CD8-positive, alpha-beta memory T cell (primary cell): Measurements from ENCODE around the gene STK4. TPM values are rescaled to one million over a fixed set of nuclear protein-coding genes. Genes with fewer than 3 reads are reported as not detected.
"Not testable (repeated sequence)": the region's sequence is repeated elsewhere in the genome, so short reads cannot be mapped to it uniquely, and the experiment has no call there.

Experiments
- CTCF ChIA-PET: fragments of 350-600 bp; sonication (Branson Sonifier 250); formaldehyde crosslinking; loops from one replicate; lab custom pipeline; 2021; ENCODE audit warnings: antibody characterized with exemption; lab: Charles Lee
- POLR2A ChIA-PET: fragments of 350-600 bp; sonication (Branson Sonifier 250); formaldehyde crosslinking; loops from one replicate; lab custom pipeline; 2021; ENCODE audit warnings: antibody characterized with exemption; lab: Charles Lee
- DNase-seq, 5 donors: peaks; one replicate each; pipeline versions ENCODE4 v3.0.0 to v3.0.0-alpha.2; 2020 to 2022; ENCODE audit warnings: mixed read lengths in 1 of 5
- H3K27ac ChIP-seq: one replicate; pipeline ENCODE4 v1.7.0; 2013; ENCODE audit warnings: low read depth, mild to moderate bottlenecking, low read length, moderate library complexity
- H3K27me3 ChIP-seq: 2 replicates; pipeline ENCODE4 v1.7.0; 2013; ENCODE audit warnings: low read length, mild to moderate bottlenecking; ENCODE audit not compliant: insufficient read depth, poor library complexity, severe bottlenecking
- H3K36me3 ChIP-seq: 2 replicates; pipeline ENCODE4 v1.7.0; 2013; ENCODE audit warnings: mild to moderate bottlenecking, low read length, moderate library complexity; ENCODE audit not compliant: insufficient read depth
- H3K4me1 ChIP-seq: 2 replicates; pipeline ENCODE4 v1.7.0; 2013; ENCODE audit warnings: mild to moderate bottlenecking, low read length, moderate library complexity; ENCODE audit not compliant: insufficient read depth
- H3K4me3 ChIP-seq: 2 replicates; pipeline ENCODE4 v1.7.0; 2013; ENCODE audit warnings: mild to moderate bottlenecking, low read length
- H3K9me3 ChIP-seq: 2 replicates; pipeline ENCODE4 v1.7.0; 2013; ENCODE audit warnings: mild to moderate bottlenecking, low read length
- H3K27ac Mint-ChIP-seq, 8 donors: one replicate each; pipeline ENCODE4 v1.8.0; 2020 to 2021; ENCODE audit warnings: mixed read lengths in 8 of 8, mild to moderate bottlenecking in 6 of 8, inconsistent platforms in 3 of 8, moderate library complexity in 3 of 8
- H3K27me3 Mint-ChIP-seq, 2 donors: one replicate each; pipeline ENCODE4 v1.8.0; 2020 to 2021; ENCODE audit warnings: mixed read lengths in 2 of 2, mild to moderate bottlenecking in 1 of 2, moderate library complexity in 1 of 2
- H3K36me3 Mint-ChIP-seq, 3 donors: one replicate each; pipeline ENCODE4 v1.8.0; 2020 to 2021; ENCODE audit warnings: mixed read lengths in 3 of 3, inconsistent platforms in 1 of 3, mild to moderate bottlenecking in 1 of 3
- H3K4me1 Mint-ChIP-seq, 3 donors: one replicate each; pipeline ENCODE4 v1.8.0; 2020 to 2021; ENCODE audit warnings: mixed read lengths in 3 of 3, inconsistent platforms in 1 of 3, mild to moderate bottlenecking in 1 of 3
- H3K4me3 Mint-ChIP-seq, 7 donors: one replicate each; pipeline ENCODE4 v1.8.0; 2020 to 2021; ENCODE audit warnings: mixed read lengths in 7 of 7, mild to moderate bottlenecking in 6 of 7, moderate library complexity in 4 of 7, inconsistent platforms in 2 of 7
- H3K9me3 Mint-ChIP-seq, 5 donors: one replicate each; pipeline ENCODE4 v1.8.0; 2020 to 2022; ENCODE audit warnings: mixed read lengths in 5 of 5, mild to moderate bottlenecking in 3 of 5, moderate library complexity in 2 of 5, inconsistent platforms in 1 of 5
- polyA plus RNA-seq: library from polyadenylated mRNA; unstranded; fragments of 300-500 nt; fragmentation: Illumina TruSeq; gene quantifications from one replicate; pipeline ENCODE4 v1.2.3, GENCODE V29; 2021
- total RNA-seq, 2 experiments: library from RNA; stranded (reverse); gene quantifications; one replicate each; pipeline ENCODE4 v1.2.3, GENCODE V29; 2021

The STK4 gene
- total and polyA plus RNA-seq, 3 experiments from 2014 or later: 192 to 210 (median 200) TPM

GRCh38 chr20:45017857-45018256, 51.5 kb downstream of the STK4 start:
- Histone ChIP-seq H3K36me3 (peaks cover 49% of the 10 kb centered on the region), H3K27me3 (no peaks in the 10 kb centered on the region), H3K27ac (no peak overlapping the region), H3K4me3 (no peak overlapping the region), H3K9me3 (no peaks in the 10 kb centered on the region), H3K4me1 (peaks cover 33% of the 10 kb centered on the region)
- H3K27ac Mint-ChIP-seq: peak overlapping the region in 7 of 8 donors; percentile 1 to 81 (median 40)
- no peak overlapping the region for H3K4me3 Mint-ChIP-seq
- no peaks in the 10 kb centered on the region for H3K9me3 Mint-ChIP-seq
- H3K27me3 Mint-ChIP-seq: no peaks in the 10 kb centered on the region
- no peak for DNase-seq
- ChIA-PET CTCF (no interaction called here), POLR2A (no interaction called here)
- H3K36me3 Mint-ChIP-seq: peaks cover 3 to 85% (median 20%) of the 10 kb centered on the region in 3 donors
- peaks cover 68 to 89% (median 86%) of the 10 kb centered on the region in 3 donors for H3K4me1 Mint-ChIP-seq

DNA sequence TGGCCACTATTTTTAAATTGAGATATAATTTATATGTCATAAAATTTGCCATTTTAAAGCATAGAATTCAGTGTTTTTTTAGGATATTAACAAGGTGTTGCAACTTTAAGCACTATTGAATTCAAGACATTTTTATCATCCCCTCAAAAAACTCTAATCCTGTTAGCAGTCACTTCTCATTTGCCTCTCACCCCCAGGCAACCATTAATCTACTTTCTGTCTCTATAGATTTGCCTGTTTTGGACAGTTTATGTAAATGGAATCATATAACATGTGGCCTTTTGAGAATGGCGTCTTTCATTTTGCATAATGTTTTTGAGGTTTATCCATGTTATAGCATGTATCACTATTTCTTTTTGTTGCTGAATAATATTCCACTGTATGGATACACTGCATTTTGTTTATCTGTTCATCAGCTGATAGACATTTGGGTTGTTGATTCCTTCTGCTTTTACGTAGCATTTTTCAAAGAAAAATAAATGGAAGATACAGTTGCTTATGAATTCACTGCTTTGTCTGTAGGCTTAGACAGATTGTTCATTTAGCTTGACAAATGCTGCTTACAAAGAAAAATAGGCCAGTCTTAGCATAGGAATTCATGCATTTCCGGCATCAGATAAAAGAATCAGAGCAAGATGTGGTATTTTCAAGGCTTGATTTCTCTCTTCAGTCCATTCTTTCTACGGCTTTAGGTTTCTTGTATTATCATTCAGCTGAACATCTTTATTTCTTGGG, 52.9 kb downstream of the STK4 start:
- H3K27me3 Mint-ChIP-seq: no peaks in the 10 kb centered on the region
- DNase-seq: no peak
- H3K4me3 ChIP-seq: no peak overlapping the region
- CTCF ChIA-PET: interaction anchor here (0.7 to 1.9 kb wide), 4 partner anchors 8 to 77 kb away, joined by 3 to 7 read pairs (median 4); no protein-coding TSS in a partner anchor
- peaks cover 67 to 89% (median 85%) of the 10 kb centered on the region in 3 donors for H3K4me1 Mint-ChIP-seq
- H3K36me3 Mint-ChIP-seq: peaks cover 3 to 85% (median 22%) of the 10 kb centered on the region in 3 donors
- H3K9me3 ChIP-seq: no peaks in the 10 kb centered on the region
- no peak overlapping the region for H3K27ac ChIP-seq
- POLR2A ChIA-PET: interaction anchor here (1.0 kb wide), 1 partner anchor 544 kb away, joined by 3 read pairs; no protein-coding TSS in a partner anchor
- H3K36me3 ChIP-seq: peaks cover 49% of the 10 kb centered on the region
- no peak overlapping the region for H3K4me3 Mint-ChIP-seq
- no peaks in the 10 kb centered on the region for H3K27me3 ChIP-seq
- H3K9me3 Mint-ChIP-seq: no peaks in the 10 kb centered on the region
- peaks cover 31% of the 10 kb centered on the region for H3K4me1 ChIP-seq
- peak overlapping the region in 5 of 8 donors; percentile 3 to 84 (median 28) for H3K27ac Mint-ChIP-seq

DNA sequence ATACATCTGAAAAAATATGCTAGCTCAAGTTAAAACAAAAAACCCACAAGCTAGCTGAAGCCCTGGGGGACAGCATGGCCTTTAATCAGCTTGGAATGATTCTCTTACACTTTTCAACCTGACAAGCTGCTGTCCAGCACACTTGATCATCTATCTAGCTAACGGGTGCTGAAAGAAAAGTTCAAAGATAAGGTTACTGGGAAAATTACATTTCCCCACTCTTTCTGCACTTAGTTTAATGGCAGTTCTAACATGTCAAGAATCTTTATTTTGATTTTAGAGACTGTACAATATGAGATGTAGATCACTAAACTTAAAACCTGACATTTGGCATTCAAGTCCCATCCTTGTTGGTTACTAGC, 53.4 kb downstream of the STK4 start:
- peaks cover 33% of the 10 kb centered on the region for H3K4me1 ChIP-seq
- peaks cover 64 to 90% (median 86%) of the 10 kb centered on the region in 3 donors for H3K4me1 Mint-ChIP-seq

DNA sequence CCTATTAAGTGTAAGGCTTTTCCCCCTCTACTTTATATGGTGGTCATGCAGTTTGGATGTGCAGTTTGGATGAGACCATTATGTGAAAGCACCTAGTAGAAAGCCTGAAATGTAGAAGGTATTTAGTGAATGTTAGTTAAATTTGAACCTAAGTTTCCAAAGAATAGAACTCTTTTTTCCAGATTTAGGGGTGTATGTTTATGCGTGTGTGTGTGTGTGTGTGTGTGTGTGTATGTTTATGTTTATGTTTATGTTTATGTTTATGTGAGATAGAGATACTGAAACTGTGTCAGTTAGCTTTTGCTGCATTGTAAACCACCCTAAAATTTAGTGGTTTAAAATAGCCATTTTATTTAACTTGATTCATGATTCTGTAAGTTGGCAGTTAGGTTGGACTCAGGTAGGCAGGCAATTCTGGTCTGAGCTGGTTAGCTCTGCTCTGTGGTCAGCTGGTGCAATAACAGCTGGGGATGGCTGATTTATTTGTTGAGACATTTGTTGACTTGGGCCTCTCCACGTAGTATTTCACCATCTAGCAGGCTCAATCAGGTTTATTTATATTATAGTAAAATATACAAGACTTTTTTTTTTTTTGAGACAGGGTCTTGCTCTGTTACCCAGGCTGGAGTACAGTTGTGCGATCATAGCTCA, 54.0 kb downstream of the STK4 start:
- Histone ChIP-seq H3K4me1 (peaks cover 30% of the 10 kb centered on the region), H3K27me3 (no peaks in the 10 kb centered on the region), H3K27ac (no peak overlapping the region), H3K4me3 (no peak overlapping the region), H3K9me3 (no peaks in the 10 kb centered on the region), H3K36me3 (peaks cover 48% of the 10 kb centered on the region)
- no peak for DNase-seq
- peaks cover 62 to 90% (median 86%) of the 10 kb centered on the region in 3 donors for H3K4me1 Mint-ChIP-seq
- H3K27me3 Mint-ChIP-seq: no peaks in the 10 kb centered on the region
- POLR2A ChIA-PET: no interaction called here
- H3K9me3 Mint-ChIP-seq: no peaks in the 10 kb centered on the region
- CTCF ChIA-PET: interaction anchor here (0.7 to 1.9 kb wide), 4 partner anchors 9 to 76 kb away, joined by 3 to 7 read pairs (median 4); no protein-coding TSS in a partner anchor
- H3K4me3 Mint-ChIP-seq: peak overlapping the region in 1 of 7 donors; percentile 28
- H3K27ac Mint-ChIP-seq: peak overlapping the region; percentile 3 to 84 (median 62)
- H3K36me3 Mint-ChIP-seq: peaks cover 3 to 87% (median 20%) of the 10 kb centered on the region in 3 donors

More for the DNA sequence above, 53.4 kb downstream of the STK4 start:
- Histone ChIP-seq H3K36me3 (peaks cover 47% of the 10 kb centered on the region), H3K9me3 (no peaks in the 10 kb centered on the region), H3K4me3 (no peak overlapping the region), H3K27ac (no peak overlapping the region), H3K27me3 (no peaks in the 10 kb centered on the region)
- Mint-ChIP-seq H3K27ac (peak overlapping the region in 3 of 8 donors; percentile 3 to 84 (median 50)), H3K36me3 (peaks cover 3 to 87% (median 22%) of the 10 kb centered on the region in 3 donors), H3K4me3 (no peak overlapping the region), H3K9me3 (no peaks in the 10 kb centered on the region), H3K27me3 (no peaks in the 10 kb centered on the region)
- ChIA-PET CTCF (interaction anchor here (0.7 to 1.9 kb wide), 5 partner anchors 9 to 77 kb away, joined by 3 to 7 read pairs (median 3); no protein-coding TSS in a partner anchor), POLR2A (interaction anchor here (1.0 kb wide), 1 partner anchor 544 kb away, joined by 3 read pairs; no protein-coding TSS in a partner anchor)
- no peak for DNase-seq

DNA sequence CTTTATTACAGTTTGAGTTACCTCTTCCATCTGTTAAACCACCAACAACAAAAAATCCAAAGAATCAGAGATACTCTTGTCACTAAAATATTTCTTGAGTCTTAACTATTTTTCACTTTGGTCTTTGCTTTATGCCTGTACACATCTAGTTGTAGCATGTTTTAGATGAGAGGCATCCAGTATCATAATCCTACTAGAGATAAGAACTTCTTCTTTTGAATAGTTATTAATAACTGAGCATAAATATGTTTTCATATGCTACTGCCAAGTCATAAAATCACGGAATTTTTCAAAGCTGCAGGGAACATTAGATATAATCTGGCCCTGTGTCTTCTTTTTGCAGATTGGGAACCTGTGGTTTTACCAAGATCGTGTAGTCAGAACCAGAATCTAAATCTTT, 55.3 kb downstream of the STK4 start:
- ChIA-PET CTCF (no interaction called here), POLR2A (no interaction called here)
- Histone ChIP-seq H3K4me3 (no peak overlapping the region), H3K36me3 (peaks cover 47% of the 10 kb centered on the region), H3K4me1 (peaks cover 29% of the 10 kb centered on the region), H3K27me3 (no peaks in the 10 kb centered on the region), H3K27ac (no peak overlapping the region), H3K9me3 (no peaks in the 10 kb centered on the region)
- no peak for DNase-seq
- Mint-ChIP-seq H3K36me3 (peaks cover 8 to 87% (median 26%) of the 10 kb centered on the region in 3 donors), H3K4me1 (peaks cover 62 to 90% (median 86%) of the 10 kb centered on the region in 3 donors), H3K27ac (peak overlapping the region in 6 of 8 donors; percentile 0 to 78 (median 56)), H3K27me3 (no peaks in the 10 kb centered on the region), H3K4me3 (no peak overlapping the region), H3K9me3 (no peaks in the 10 kb centered on the region)

DNA sequence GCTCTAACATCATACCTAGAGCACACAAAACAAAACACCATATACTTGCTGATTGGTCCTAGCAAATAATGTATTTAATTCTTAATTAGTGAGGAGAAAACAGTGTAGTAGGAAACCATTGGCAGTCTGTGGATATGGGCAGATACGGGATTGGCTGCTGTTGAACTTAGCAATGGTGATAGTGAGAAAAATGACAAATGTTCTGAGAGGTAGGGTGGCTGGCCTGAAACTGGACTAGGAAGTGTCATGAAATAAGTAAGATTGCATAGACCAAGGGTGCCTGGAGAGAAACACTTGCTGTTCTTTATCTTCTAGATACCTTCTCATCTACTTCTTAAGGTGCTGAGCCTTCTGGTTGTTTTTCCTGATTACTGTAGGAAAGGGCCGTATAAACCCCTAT, 56.8 kb downstream of the STK4 start:
- CTCF ChIA-PET: not testable (repeated sequence)

GRCh38 chr20:45028424-45029136, 62.3 kb downstream of the STK4 start:
- H3K4me3 Mint-ChIP-seq: peak overlapping the region in 6 of 7 donors; percentile 16 to 76 (median 67)
- H3K36me3 Mint-ChIP-seq: peaks cover 17 to 87% (median 25%) of the 10 kb centered on the region in 3 donors
- peak overlapping the region in 7 of 8 donors; percentile 3 to 87 (median 80) for H3K27ac Mint-ChIP-seq
- H3K27ac ChIP-seq: no peak overlapping the region
- H3K36me3 ChIP-seq: peaks cover 38% of the 10 kb centered on the region
- peaks cover 62% of the 10 kb centered on the region for H3K4me1 ChIP-seq
- H3K27me3 ChIP-seq: no peaks in the 10 kb centered on the region
- CTCF ChIA-PET: interaction anchor here (0.9 to 2.7 kb wide), 4 partner anchors 8 to 69 kb away, joined by 3 to 9 read pairs (median 3); no protein-coding TSS in a partner anchor
- H3K27me3 Mint-ChIP-seq: no peaks in the 10 kb centered on the region
- no peaks in the 10 kb centered on the region for H3K9me3 ChIP-seq
- peaks cover 61 to 91% (median 90%) of the 10 kb centered on the region in 3 donors for H3K4me1 Mint-ChIP-seq
- POLR2A ChIA-PET: interaction anchor here (0.6 kb wide), 1 partner anchor 67 kb away, joined by 4 read pairs; no protein-coding TSS in a partner anchor
- no peak overlapping the region for H3K4me3 ChIP-seq
- DNase-seq: no peak
- H3K9me3 Mint-ChIP-seq: no peaks in the 10 kb centered on the region

More for the DNA sequence above, 56.8 kb downstream of the STK4 start:
- peaks cover 43% of the 10 kb centered on the region for H3K36me3 ChIP-seq
- H3K9me3 Mint-ChIP-seq, H3K4me3 ChIP-seq, POLR2A ChIA-PET, H3K27me3 Mint-ChIP-seq, DNase-seq, H3K9me3 ChIP-seq, H3K27ac ChIP-seq, H3K27me3 ChIP-seq: not testable (repeated sequence)
- Mint-ChIP-seq H3K4me3 (peak overlapping the region in 1 of 7 donors; percentile 8), H3K36me3 (peaks cover 9 to 85% (median 20%) of the 10 kb centered on the region in 3 donors), H3K27ac (peak overlapping the region in 7 of 8 donors; percentile 29 to 83 (median 60)), H3K4me1 (peaks cover 61 to 89% (median 83%) of the 10 kb centered on the region in 3 donors)
- peaks cover 22% of the 10 kb centered on the region for H3K4me1 ChIP-seq
